ENCODE measurements around the gene ARFGAP2.

- TF ChIP-seq CTCF (IDR thresholded peaks at IDR 0.05 in 8 of 11, conservative IDR thresholded peaks at IDR 0.05 in 3 of 11) (no peak), POLR2AphosphoS5 (IDR thresholded peaks at IDR 0.05) (no peak)
Measured at GRCh38 chr11:47208628-47209027, 31.9 kb upstream of the ARFGAP2 start.
